Endodermal cell (in vitro differentiated cells): Measurements from ENCODE around the gene IL1RAPL2. TPM values are rescaled to one million over a fixed set of nuclear protein-coding genes. Genes with fewer than 3 reads are reported as not detected.

Source experiments
- DNase-seq: peaks from one replicate; pipeline ENCODE4 v3.0.0-alpha.2; 2017
- H3K27ac ChIP-seq: 2 replicates; pipeline ENCODE4 v1.5.1; 2013; ENCODE audit warnings: mild to moderate bottlenecking, low read depth, low read length, moderate library complexity
- H3K27me3 ChIP-seq: 2 replicates; pipeline ENCODE4 v1.6.1; 2013; ENCODE audit warnings: mild to moderate bottlenecking, low read length, moderate library complexity; ENCODE audit not compliant: insufficient read depth, control insufficient read depth, poor library complexity, severe bottlenecking
- H3K36me3 ChIP-seq: 2 replicates; pipeline ENCODE4 v1.7.0; 2013; ENCODE audit warnings: mild to moderate bottlenecking, low read length, moderate library complexity; ENCODE audit not compliant: control insufficient read depth, insufficient read depth
- H3K4me1 ChIP-seq: one replicate; pipeline ENCODE4 v1.7.0; 2013; ENCODE audit warnings: low read length; ENCODE audit not compliant: control insufficient read depth, insufficient read depth
- H3K4me3 ChIP-seq: 2 replicates; pipeline ENCODE4 v1.5.1; 2013; ENCODE audit warnings: mild to moderate bottlenecking, low read length, moderate library complexity
- H3K9ac ChIP-seq: 2 replicates; pipeline ENCODE4 v1.6.1; 2013; ENCODE audit warnings: mild to moderate bottlenecking, low read length, moderate library complexity; ENCODE audit not compliant: poor library complexity, severe bottlenecking; ENCODE audit errors: extremely low read depth
- H3K9me3 ChIP-seq: 2 replicates; pipeline ENCODE4 v1.6.1; 2013; ENCODE audit warnings: mild to moderate bottlenecking, low read length, moderate library complexity; ENCODE audit not compliant: control insufficient read depth
- H3K27ac Mint-ChIP-seq: 2 replicates; pipeline ENCODE4 v1.8.0; 2020; ENCODE audit warnings: mixed read lengths
- H3K27me3 Mint-ChIP-seq: 2 replicates; pipeline ENCODE4 v1.8.0; 2021; ENCODE audit warnings: mild to moderate bottlenecking, mixed read lengths; ENCODE audit not compliant: insufficient read depth
- H3K36me3 Mint-ChIP-seq: 2 replicates; pipeline ENCODE4 v1.8.0; 2020; ENCODE audit warnings: low read depth, mixed read lengths
- H3K4me1 Mint-ChIP-seq: 2 replicates; pipeline ENCODE4 v1.8.0; 2020; ENCODE audit warnings: mixed read lengths
- H3K4me3 Mint-ChIP-seq: 2 replicates; pipeline ENCODE4 v1.8.0; 2020; ENCODE audit warnings: mild to moderate bottlenecking, moderate library complexity, mixed read lengths
- H3K9me3 Mint-ChIP-seq: 2 replicates; pipeline ENCODE4 v1.8.0; 2020; ENCODE audit warnings: mild to moderate bottlenecking, mixed read lengths
- WGBS, 2 experiments: methylation state at CpG; one replicate each; pipeline versions ENCODE4 v1.1.5 to v1.1.7; 2013; ENCODE audit warnings: missing lambda C conversion rate in 2 of 2, mixed read lengths in 1 of 2; ENCODE audit not compliant: insufficient coverage in 1 of 2, insufficient read length in 1 of 2; 5-methylcytosine and 5-hydroxymethylcytosine counted together
- total RNA-seq, 2 donors: library from RNA; stranded (reverse); fragmentation: NEBNext Ultra II Directional in 1 of 2; extraction: Animal tissue kit (Norgen Biotek cat#: 25700) in 1 of 2; gene quantifications; 2 replicates in 1 of 2; 3 replicates in 1 of 2; pipeline ENCODE4 v1.2.1, GENCODE V29; 2021
- TF ChIP-seq, protein P1 (sequence below): fragments of 200-600 bp; sonication (generic); conservative IDR thresholded peaks from 2 replicates; pipeline ENCODE4 v1.5.0; 2021; ENCODE audit warnings: antibody characterized with exemption, mild to moderate bottlenecking

The IL1RAPL2 gene
- total RNA-seq, 2 donors from 2014 or later: 0.13 TPM; not detected in 1

- Histone ChIP-seq H3K4me3 (no peak overlapping the region), H3K27ac (no peak overlapping the region), H3K9ac (no peak overlapping the region), H3K9me3 (no peaks in the 10 kb centered on the region), H3K27me3 (no peaks in the 10 kb centered on the region), H3K36me3 (no peaks in the 10 kb centered on the region), H3K4me1 (no peaks in the 10 kb centered on the region)
- TF ChIP-seq, protein P1, sequence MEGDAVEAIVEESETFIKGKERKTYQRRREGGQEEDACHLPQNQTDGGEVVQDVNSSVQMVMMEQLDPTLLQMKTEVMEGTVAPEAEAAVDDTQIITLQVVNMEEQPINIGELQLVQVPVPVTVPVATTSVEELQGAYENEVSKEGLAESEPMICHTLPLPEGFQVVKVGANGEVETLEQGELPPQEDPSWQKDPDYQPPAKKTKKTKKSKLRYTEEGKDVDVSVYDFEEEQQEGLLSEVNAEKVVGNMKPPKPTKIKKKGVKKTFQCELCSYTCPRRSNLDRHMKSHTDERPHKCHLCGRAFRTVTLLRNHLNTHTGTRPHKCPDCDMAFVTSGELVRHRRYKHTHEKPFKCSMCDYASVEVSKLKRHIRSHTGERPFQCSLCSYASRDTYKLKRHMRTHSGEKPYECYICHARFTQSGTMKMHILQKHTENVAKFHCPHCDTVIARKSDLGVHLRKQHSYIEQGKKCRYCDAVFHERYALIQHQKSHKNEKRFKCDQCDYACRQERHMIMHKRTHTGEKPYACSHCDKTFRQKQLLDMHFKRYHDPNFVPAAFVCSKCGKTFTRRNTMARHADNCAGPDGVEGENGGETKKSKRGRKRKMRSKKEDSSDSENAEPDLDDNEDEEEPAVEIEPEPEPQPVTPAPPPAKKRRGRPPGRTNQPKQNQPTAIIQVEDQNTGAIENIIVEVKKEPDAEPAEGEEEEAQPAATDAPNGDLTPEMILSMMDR: no peak
- Mint-ChIP-seq H3K4me3 (no peak overlapping the region), H3K4me1 (no peaks in the 10 kb centered on the region), H3K9me3 (peaks cover 8% of the 10 kb centered on the region), H3K27me3 (no peaks in the 10 kb centered on the region), H3K27ac (no peak overlapping the region), H3K36me3 (no peaks in the 10 kb centered on the region)
- 86 to 92% methylated on average over 1 to 3 of the region's 4 CpGs for WGBS, 2 experiments
- DNase-seq: no peak
Measured at GRCh38 chrX:104707042-104707441, 141.0 kb downstream of the IL1RAPL2 start.

DNA sequence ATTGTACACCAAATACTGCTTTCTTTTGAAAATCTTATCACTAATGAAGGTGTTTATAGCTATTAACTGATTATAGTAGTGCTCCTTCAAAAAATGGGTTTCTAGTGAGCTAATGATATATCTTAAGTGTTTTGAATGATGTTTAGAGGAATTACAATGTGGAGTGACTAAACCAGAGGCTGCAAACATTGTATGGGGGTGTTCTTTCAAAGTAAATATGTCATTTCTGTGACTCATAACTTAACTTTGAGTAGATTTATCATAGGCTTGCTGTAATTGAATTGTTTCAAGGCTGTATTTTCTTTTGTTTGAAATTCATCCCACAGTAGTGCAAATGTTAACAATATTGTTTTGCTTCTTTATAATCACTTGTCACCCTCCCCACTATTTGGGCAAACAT is 141.6 kb downstream of the IL1RAPL2 start:
- Histone ChIP-seq H3K27me3 (no peaks in the 10 kb centered on the region), H3K36me3 (no peaks in the 10 kb centered on the region), H3K4me3 (no peak overlapping the region), H3K4me1 (no peaks in the 10 kb centered on the region), H3K9me3 (no peaks in the 10 kb centered on the region), H3K27ac (no peak overlapping the region), H3K9ac (no peak overlapping the region)
- H3K27ac Mint-ChIP-seq: no peak overlapping the region
- H3K4me1 Mint-ChIP-seq: no peaks in the 10 kb centered on the region
- TF ChIP-seq, protein P1: no peak
- no peaks in the 10 kb centered on the region for H3K36me3 Mint-ChIP-seq
- no peak for DNase-seq
- H3K4me3 Mint-ChIP-seq: no peak overlapping the region
- peaks cover 6% of the 10 kb centered on the region for H3K9me3 Mint-ChIP-seq
- no peaks in the 10 kb centered on the region for H3K27me3 Mint-ChIP-seq

- no peaks in the 10 kb centered on the region for H3K27me3 ChIP-seq
- no peaks in the 10 kb centered on the region for H3K9me3 ChIP-seq
- H3K9ac ChIP-seq: no peak overlapping the region
- TF ChIP-seq, protein P1: no peak
- H3K4me1 Mint-ChIP-seq: no peaks in the 10 kb centered on the region
- H3K27ac ChIP-seq: no peak overlapping the region
- WGBS, 2 experiments: no CpG with 5 or more reads among the region's 1 CpG
- no peak overlapping the region for H3K4me3 Mint-ChIP-seq
- peaks cover 26% of the 10 kb centered on the region for H3K9me3 Mint-ChIP-seq
- no peaks in the 10 kb centered on the region for H3K4me1 ChIP-seq
- no peak for DNase-seq
- no peaks in the 10 kb centered on the region for H3K36me3 Mint-ChIP-seq
- no peak overlapping the region for H3K27ac Mint-ChIP-seq
- H3K27me3 Mint-ChIP-seq: no peaks in the 10 kb centered on the region
- no peaks in the 10 kb centered on the region for H3K36me3 ChIP-seq
- no peak overlapping the region for H3K4me3 ChIP-seq
Measured at GRCh38 chrX:104712515-104712914, 146.5 kb downstream of the IL1RAPL2 start.
